GM18499 (cell line): ENCODE results near the gene BAIAP2.
"Not testable (repeated sequence)": the region's sequence is repeated elsewhere in the genome, so short reads cannot be mapped to it uniquely, and the experiment has no call there.

Source experiments
- ATAC-seq: cut with Tn5 transposase; IDR thresholded peaks from one replicate; pipeline ENCODE4 v1.9.1; 2021; ENCODE audit warnings: moderate number of reproducible peaks; ENCODE audit not compliant: insufficient read depth, unreplicated experiment

Gene BAIAP2

GRCh38 chr17:81150377-81151077, 115.6 kb downstream of the BAIAP2 start:
- ATAC-seq: no peak

DNA sequence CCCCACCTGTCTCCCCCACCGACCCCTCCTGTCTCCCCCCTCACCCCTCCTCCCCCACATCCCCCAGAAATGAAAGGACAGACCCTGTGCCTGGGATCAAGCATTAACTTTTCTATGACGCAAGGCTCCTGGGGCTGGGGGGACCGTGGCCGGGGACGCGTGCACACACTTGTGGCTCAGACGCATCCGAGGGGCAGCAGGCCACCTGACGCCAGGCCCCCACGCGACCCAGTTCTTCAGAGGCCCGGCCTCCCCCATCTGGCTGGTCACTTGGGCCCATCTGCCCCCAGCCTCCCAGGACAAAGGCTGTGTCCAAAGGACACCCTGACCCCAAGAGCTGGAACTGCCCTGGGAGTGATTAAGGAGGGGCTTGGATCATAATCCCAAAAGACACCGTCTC, 116.3 kb downstream of the BAIAP2 start:
- ATAC-seq: no peak

DNA sequence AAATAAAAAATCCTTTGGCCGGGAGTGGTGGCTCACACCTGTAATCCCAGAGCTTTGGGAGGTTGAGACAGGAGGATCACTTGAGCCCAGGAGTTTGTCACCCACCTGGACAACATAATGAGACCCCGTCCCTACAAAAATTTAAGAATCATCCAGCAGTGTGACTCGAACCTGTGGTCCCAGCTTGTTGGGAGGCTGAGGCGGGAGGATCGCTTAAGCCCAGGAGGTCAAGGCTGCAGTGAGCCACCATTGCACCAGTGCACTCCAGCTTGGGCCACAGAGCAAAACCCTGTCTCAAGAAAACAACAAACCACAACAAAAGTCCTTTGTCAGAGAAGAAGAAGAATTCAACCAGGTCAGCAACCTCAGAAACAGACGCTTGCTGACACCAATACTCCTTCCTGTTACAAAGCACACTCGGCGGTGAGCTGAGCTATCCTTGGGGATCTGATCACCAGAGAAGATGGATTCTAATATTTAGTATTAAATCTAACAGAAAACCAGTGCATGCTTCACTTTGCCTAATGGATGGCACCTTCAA, 117.4 kb downstream of the BAIAP2 start:
- ATAC-seq: no peak

DNA sequence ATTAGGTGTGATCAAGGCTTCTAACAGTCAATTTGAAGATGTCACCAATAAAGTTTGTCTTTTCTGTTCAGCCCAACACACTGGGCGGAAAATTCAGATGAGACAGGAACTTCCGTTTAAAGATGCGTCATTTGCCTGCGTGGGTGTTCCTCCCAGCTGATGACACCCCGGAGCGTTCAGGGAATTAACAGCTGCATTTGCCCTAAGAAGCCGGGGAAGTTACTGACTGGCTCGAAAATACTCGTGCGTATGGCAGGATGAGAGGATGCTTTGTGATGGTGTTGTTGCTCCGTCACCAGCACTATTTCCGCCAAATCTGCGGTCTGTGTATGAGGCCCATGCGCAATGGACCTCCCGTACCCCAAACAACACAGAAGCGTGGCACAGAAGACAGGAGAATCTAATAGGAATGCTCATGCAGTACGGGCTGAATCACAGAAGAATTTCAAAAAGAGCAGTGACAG, 118.4 kb downstream of the BAIAP2 start:
- ATAC-seq: no peak

DNA sequence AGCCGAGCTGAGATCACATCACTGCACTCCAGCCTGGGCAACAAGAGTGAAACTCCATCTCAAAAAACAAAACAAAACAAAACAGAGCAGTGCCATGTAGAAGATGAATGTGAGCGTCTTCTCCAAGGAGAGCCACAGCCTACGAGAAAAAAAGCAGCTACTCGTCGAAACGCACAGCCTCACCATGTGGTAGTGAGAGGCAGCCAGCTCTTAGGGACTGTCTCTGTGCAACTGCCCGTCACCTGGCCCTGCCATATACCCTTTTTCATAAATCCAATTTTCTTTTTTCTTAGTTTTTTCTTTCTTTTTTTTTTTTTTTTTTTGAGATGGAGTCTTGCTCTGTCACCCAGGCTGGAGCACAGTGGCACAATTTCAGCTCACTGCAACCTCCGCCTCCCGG, 119.1 kb downstream of the BAIAP2 start:
- ATAC-seq: not testable (repeated sequence)

DNA sequence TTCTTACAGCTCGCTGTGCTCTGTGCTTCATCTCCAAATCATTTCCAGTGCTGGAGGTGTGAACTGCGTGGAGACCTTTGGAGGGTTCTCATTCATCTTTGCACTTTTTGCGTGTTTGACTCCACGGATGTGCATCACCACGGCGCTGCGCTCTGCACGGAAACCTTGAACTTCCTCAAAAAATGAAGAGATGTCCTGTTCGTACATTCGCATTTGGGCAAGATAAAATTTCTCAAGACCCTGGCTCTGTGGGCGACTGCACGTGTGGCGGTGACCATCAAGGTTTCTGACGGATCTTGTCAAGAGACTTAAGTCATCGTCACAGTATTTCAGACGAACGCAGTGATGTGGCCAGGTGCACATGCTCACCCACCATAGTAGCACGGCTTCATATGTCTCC, 120.0 kb downstream of the BAIAP2 start:
- no peak for ATAC-seq

DNA sequence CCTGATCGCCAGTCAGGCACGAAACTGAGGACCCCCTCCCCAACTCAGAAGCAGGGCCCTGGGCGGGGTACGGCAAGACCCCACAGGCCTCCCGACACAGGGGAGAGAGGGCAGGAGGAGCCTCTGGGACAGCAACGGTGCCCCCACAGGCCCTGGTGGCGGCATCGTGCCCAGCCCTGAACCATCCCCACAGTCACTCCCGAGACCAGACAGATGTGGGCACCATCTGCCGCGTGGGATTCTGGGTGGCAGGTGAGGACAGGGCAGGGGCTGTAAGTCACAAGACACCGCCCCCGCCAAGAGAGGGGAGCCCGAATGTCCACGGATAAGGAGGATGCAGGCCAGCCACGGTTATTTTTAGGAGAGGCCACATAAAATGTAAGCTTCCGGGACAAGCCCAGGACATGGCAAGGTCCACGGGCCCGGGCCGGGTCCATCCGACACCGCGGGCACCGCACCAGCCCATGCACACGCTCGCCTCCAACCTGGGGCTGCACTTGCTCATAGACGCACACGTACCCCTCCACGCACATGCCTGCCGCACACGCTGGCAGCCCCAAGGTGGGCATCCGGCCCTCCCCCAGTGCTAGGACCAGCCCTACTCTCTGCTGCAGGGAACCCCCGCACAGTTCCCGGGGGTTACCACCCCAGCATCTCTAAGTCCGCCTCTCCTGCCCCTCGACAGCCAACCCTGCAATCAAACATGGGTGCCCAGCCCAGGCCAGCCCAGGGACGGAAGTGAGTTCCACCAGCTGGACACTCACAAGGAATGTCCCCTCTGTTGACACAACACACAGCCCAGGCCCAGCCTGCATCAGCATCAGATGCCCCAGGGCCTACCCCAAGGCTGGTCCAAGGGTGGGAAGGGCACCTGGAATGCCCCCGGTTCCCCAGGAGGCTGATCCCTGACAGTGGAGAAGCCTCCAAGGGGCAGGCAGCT, 122.2 kb downstream of the BAIAP2 start:
- ATAC-seq: no peak

DNA sequence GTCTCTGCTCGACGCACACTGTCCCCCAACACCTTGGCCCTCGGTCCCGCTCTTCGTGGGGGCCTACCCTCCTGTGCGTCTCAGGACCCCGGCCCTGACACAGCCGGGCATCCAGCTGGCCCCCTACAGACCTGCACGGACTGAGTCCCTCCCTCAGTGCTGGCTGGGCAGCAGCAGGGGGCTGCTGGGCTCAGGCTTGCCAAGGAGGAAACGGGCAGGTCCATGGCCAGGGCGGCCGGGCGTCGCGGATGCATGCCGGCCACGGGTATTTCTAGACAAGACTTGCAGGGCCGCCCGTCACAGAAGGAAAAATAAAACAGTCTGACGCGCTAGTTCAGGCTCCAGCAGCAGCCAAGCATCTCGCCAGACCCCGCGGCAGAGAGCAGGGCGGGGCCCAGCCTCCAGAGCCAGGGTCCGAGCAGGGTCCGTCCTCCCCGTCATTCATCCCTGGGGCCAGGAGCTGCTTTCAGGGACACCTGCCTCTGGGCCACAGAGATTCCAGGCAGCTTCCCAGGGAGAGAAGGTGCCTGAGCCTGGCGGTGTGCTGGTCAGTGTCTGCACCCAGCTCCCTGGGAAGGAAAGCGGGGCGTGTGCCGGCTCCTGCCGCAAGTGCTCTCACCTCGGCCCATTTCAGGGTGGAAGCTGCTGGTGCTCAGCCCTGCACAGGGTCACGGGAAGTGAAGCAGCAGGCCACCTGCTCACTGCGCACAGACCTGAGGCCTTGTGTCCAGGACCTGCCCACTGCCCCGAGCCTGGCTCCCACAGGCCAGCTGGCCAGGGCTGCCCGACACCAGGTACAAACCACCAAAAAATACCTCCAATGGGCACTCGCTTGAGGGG, 123.1 kb downstream of the BAIAP2 start:
- ATAC-seq: no peak

GRCh38 chr17:81158688-81159590, 124.0 kb downstream of the BAIAP2 start:
- no peak for ATAC-seq

DNA sequence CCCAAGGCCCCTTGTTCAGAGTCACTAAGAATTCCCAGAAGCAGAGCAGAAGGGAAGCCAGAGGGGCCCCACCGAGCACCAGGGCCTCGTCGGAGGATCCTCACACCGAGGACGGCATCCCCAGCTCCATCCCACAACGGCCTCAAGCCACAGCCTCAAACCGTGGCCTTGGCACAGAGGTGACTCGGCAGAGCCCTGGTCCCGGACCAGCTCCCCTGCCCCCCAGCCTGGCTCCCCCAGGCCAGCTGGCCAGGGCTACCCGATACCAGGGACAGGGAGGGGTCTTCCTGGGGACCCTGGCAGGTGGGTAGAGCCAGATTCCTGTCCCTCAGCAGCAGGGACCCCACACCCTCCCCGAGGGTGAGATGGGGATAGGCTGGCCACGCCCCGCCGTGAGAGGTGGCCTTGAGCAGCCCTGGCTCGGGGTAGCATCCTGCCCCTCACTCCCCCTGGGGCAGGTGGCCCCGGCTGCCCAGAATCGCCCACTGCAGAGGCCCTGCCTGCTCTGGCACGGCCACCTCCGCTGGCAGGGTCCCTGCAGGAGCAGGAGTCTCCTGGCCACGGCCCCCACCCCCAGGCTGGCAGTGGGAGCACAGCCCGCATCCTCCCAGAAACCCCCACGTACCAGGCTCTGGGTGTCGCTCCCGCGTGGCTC, 124.8 kb downstream of the BAIAP2 start:
- no peak for ATAC-seq

- no peak for ATAC-seq
Measured at GRCh38 chr17:81160306-81160705, 125.4 kb downstream of the BAIAP2 start.

DNA sequence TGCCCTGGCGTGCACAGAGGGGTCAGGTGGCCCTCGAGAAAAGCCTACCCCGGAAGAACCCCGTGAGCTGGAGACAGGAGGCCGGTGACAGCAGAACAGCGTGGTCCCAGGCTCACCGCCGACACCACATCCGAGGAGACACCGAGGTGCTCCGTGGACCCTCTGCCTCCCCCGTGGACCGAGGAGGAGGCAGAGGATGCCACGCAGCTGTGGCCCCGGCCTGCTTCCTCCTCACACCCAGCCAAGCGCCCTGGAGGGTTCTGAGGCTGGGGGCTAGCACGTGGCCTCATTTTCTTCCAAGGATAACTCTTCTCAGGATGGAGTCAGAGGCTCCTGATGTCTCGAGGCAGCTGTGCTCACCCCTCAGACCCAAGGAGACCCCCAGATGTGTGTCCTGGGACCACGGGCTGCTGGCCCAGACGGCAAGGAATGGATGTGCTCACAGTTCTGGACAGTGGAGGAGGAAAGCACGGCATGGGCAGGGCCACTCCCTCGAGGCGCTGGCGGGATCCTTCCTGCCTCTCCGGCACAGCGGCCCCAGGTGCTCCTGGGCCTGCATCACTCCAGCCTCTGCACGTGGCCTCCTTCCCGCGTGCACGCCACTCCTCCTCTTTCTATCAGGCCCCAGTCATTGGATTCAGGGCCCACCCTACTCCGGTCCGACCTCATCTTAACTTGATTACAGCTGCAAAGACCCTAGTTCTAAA, 125.9 kb downstream of the BAIAP2 start:
- no peak for ATAC-seq

GRCh38 chr17:81161536-81161935, 126.6 kb downstream of the BAIAP2 start:
- no peak for ATAC-seq

GRCh38 chr17:81161972-81162371, 127.0 kb downstream of the BAIAP2 start:
- ATAC-seq: no peak

GRCh38 chr17:81162491-81162890, 127.5 kb downstream of the BAIAP2 start:
- ATAC-seq: no peak

DNA sequence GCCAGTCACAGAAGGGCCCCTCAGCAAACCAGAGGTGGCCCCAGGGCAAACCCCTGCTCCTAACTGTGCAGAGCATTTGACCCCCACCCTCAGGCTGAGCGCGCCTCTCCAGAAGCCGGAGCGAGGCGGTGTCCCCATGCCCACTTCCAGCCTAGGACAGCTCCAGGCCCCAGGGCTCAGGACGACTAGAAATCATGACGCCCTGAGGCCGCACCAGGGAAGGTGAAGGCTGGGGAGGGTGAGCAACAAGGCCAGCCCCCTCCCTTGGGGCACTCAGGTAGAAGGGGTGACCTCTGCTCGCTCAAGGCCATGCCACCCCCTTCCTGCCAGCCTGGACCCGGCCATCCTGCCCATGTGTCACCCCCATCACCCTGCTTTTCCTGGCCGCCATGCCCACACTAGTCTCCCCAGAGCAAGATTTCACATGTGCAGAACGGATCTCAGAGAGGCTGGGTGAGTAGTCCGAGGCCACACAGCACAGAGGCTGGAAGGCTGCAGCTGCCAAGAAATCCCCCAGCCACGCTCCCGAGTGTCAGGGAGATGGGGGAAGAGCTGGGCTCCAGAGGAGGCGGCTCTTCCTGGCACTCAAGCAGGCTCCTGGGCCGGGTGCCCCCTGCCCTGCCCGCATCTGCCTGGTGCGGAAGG, 128.2 kb downstream of the BAIAP2 start:
- ATAC-seq: no peak

- ATAC-seq: no peak
Measured at GRCh38 chr17:81163703-81164370, 128.9 kb downstream of the BAIAP2 start.
